IMR-90 (cell line): ENCODE measurements around the gene HSPB9. TPM values are rescaled to one million over a fixed set of nuclear protein-coding genes. Genes with fewer than 3 reads are reported as not detected.
A peak's percentile ranks its signal among the peaks of the same experiment; 100 is the strongest.

ENCODE experiments used
- ATAC-seq: fragments of 200-7000 bp; cut with Tn5 transposase; 2 replicates; pipeline ENCODE4 v1.9.1; 2020; ENCODE audit warnings: low read depth, mild to moderate bottlenecking, moderate library complexity
- BruUV-seq: library from RNA; stranded (reverse); fragments of 400-500 nt; replicated peaks from 2 replicates; lab custom pipeline; 2021; lab: Mats Ljungman, UMichigan
- CTCF ChIA-PET: fragments of 300-600 bp; formaldehyde crosslinking; extraction: SDS; loops from one replicate; lab custom pipeline; 2021; ENCODE audit warnings: antibody characterized with exemption; lab: Yijun Ruan, JAX
- POLR2A ChIA-PET: fragments of 300-600 bp; sonication (Branson Sonifier 250); formaldehyde crosslinking; loops from one replicate; lab custom pipeline; 2022; ENCODE audit warnings: antibody characterized with exemption; ENCODE audit not compliant: unreplicated experiment; lab: Charles Lee
- DNase-seq: peaks from one replicate; pipeline ENCODE4 v3.0.0; 2013
- H2AFZ ChIP-seq: replicated peaks from 2 replicates; pipeline ENCODE3; 2013; ENCODE audit warnings: low read length, mild to moderate bottlenecking; ENCODE audit not compliant: poor library complexity
- H2AK5ac ChIP-seq: 2 replicates; pipeline ENCODE4 v1.6.1; 2013; ENCODE audit warnings: low read depth, low read length, inconsistent platforms
- H2AK9ac ChIP-seq: replicated peaks from 2 replicates; pipeline ENCODE3; 2013; ENCODE audit warnings: mild to moderate bottlenecking, low read depth, low read length, moderate library complexity; ENCODE audit not compliant: poor library complexity
- H2BK120ac ChIP-seq: 2 replicates; pipeline ENCODE4 v1.6.1; 2013; ENCODE audit warnings: low read depth, low read length, inconsistent platforms
- H2BK15ac ChIP-seq: 3 replicates; pipeline ENCODE4 v1.6.1; 2013; ENCODE audit warnings: low read depth, low read length, inconsistent platforms
- H2BK20ac ChIP-seq: 2 replicates; pipeline ENCODE4 v1.6.1; 2013; ENCODE audit warnings: low read depth, mild to moderate bottlenecking, inconsistent platforms, low read length, moderate library complexity
- H2BK5ac ChIP-seq: 2 replicates; pipeline ENCODE4 v1.6.1; 2013; ENCODE audit warnings: mild to moderate bottlenecking, low read depth, low read length, inconsistent platforms; ENCODE audit not compliant: poor library complexity, severe bottlenecking
- H3K14ac ChIP-seq: replicated peaks from 2 replicates; pipeline ENCODE4 v1.6.1; 2013; ENCODE audit warnings: low read depth, low read length, inconsistent platforms
- H3K18ac ChIP-seq: 2 replicates; pipeline ENCODE4 v1.6.1; 2013; ENCODE audit warnings: low read depth, low read length, control low read depth
- H3K23ac ChIP-seq: 2 replicates; pipeline ENCODE4 v1.6.1; 2013; ENCODE audit warnings: low read depth, low read length, inconsistent platforms
- H3K27ac ChIP-seq: 2 replicates; pipeline ENCODE4 v1.5.1; 2013; ENCODE audit warnings: mild to moderate bottlenecking, control low read depth, low read length; ENCODE audit not compliant: insufficient read depth
- H3K27me3 ChIP-seq: 2 replicates; pipeline ENCODE4 v1.6.1; 2013; ENCODE audit warnings: low read length; ENCODE audit not compliant: control insufficient read depth, insufficient read depth
- H3K36me3 ChIP-seq: 2 replicates; pipeline ENCODE4 v1.6.1; 2013; ENCODE audit warnings: low read length, mixed read lengths; ENCODE audit not compliant: control insufficient read depth, insufficient read depth
- H3K4ac ChIP-seq: 2 replicates; pipeline ENCODE4 v1.6.1; 2013; ENCODE audit warnings: low read depth, low read length, inconsistent platforms
- H3K4me1 ChIP-seq: 2 replicates; pipeline ENCODE4 v1.6.1; 2013; ENCODE audit warnings: low read length, mixed read lengths; ENCODE audit not compliant: control insufficient read depth, insufficient read depth
- H3K4me2 ChIP-seq: 2 replicates; pipeline ENCODE4 v1.6.1; 2013; ENCODE audit warnings: low read depth, mild to moderate bottlenecking, control low read depth, low read length, moderate library complexity
- H3K4me3 ChIP-seq: 2 replicates; pipeline ENCODE4 v1.5.1; 2013; ENCODE audit warnings: low read depth, mild to moderate bottlenecking, control low read depth, low read length, moderate library complexity; ENCODE audit not compliant: insufficient read depth
- H3K56ac ChIP-seq: 2 replicates; pipeline ENCODE4 v1.6.1; 2013; ENCODE audit warnings: low read length, inconsistent platforms; ENCODE audit not compliant: insufficient read depth; ENCODE audit errors: extremely low read depth
- H3K79me1 ChIP-seq, 2 experiments: 2 replicates each; pipeline ENCODE4 v1.6.1; 2013; ENCODE audit warnings: low read length in 2 of 2, inconsistent platforms in 1 of 2, low read depth in 1 of 2
- H3K9ac ChIP-seq: 2 replicates; pipeline ENCODE4 v1.6.1; 2013; ENCODE audit warnings: low read depth, low read length, control low read depth
- H3K9me1 ChIP-seq: 2 replicates; pipeline ENCODE4 v1.6.1; 2013; ENCODE audit warnings: low read length, inconsistent platforms; ENCODE audit not compliant: insufficient read depth
- H3K9me3 ChIP-seq: 2 replicates; pipeline ENCODE4 v1.6.1; 2013; ENCODE audit warnings: low read length; ENCODE audit not compliant: control insufficient read depth, insufficient read depth
- H4K20me1 ChIP-seq: 2 replicates; pipeline ENCODE4 v1.6.1; 2013; ENCODE audit warnings: low read length, inconsistent platforms; ENCODE audit not compliant: insufficient read depth
- H4K5ac ChIP-seq: 2 replicates; pipeline ENCODE4 v1.6.1; 2013; ENCODE audit warnings: mild to moderate bottlenecking, low read depth, low read length, control low read depth
- H4K8ac ChIP-seq, 2 experiments: 2 replicates each; pipeline ENCODE4 v1.6.1; 2013; ENCODE audit warnings: low read depth in 2 of 2, low read length in 2 of 2, control low read depth in 1 of 2, inconsistent platforms in 1 of 2
- H4K91ac ChIP-seq: 2 replicates; pipeline ENCODE4 v1.6.1; 2013; ENCODE audit warnings: low read depth, low read length, inconsistent platforms; ENCODE audit not compliant: insufficient read depth
- BHLHE40 ChIP-seq: fragments of 150-350 bp; IDR thresholded peaks from 2 replicates; pipeline ENCODE4 v1.6.1; 2016; ENCODE audit warnings: mild to moderate bottlenecking, low read depth, low read length
- CEBPB ChIP-seq: IDR thresholded peaks from 2 replicates; pipeline ENCODE4 v1.6.1; 2012; ENCODE audit warnings: low read depth, low read length, improper control_type of control experiment
- CHD1 ChIP-seq: IDR thresholded peaks from 2 replicates; pipeline ENCODE4 v1.6.1; 2012; ENCODE audit warnings: low read depth, low read length, improper control_type of control experiment
- FOS ChIP-seq: fragments of 150-350 bp; IDR thresholded peaks from 2 replicates; pipeline ENCODE4 v1.6.1; 2016; ENCODE audit warnings: low read depth, low read length
- MAFK ChIP-seq: IDR thresholded peaks from 2 replicates; pipeline ENCODE4 v1.6.1; 2012; ENCODE audit warnings: low read depth, low read length, improper control_type of control experiment
- MAZ ChIP-seq: IDR thresholded peaks from 2 replicates; pipeline ENCODE4 v1.6.1; 2012; ENCODE audit warnings: low read depth, mild to moderate bottlenecking, low read length, improper control_type of control experiment, moderate library complexity, borderline replicate concordance
- MXI1 ChIP-seq: IDR thresholded peaks from 2 replicates; pipeline ENCODE4 v1.6.1; 2012; ENCODE audit warnings: low read depth, mild to moderate bottlenecking, low read length, moderate library complexity, borderline replicate concordance
- NFE2L2 ChIP-seq: fragments of 150-350 bp; IDR thresholded peaks from 2 replicates; pipeline ENCODE4 v1.6.1; 2016; ENCODE audit warnings: low read depth, mild to moderate bottlenecking, low read length
- POLR2A ChIP-seq: IDR thresholded peaks from 2 replicates; pipeline ENCODE4 v1.6.1; 2012; ENCODE audit warnings: mild to moderate bottlenecking, low read depth, low read length
- RAD21 ChIP-seq: IDR thresholded peaks from 2 replicates; pipeline ENCODE4 v1.6.1; 2012; ENCODE audit warnings: low read length, improper control_type of control experiment
- RCOR1 ChIP-seq: IDR thresholded peaks from 2 replicates; pipeline ENCODE4 v1.6.1; 2012; ENCODE audit warnings: mild to moderate bottlenecking, low read length, improper control_type of control experiment; ENCODE audit not compliant: insufficient replicate concordance
- RFX5 ChIP-seq: IDR thresholded peaks from 2 replicates; pipeline ENCODE4 v1.8.0; 2012; ENCODE audit warnings: low read depth, mild to moderate bottlenecking, low read length, moderate library complexity
- SMC3 ChIP-seq: fragments of 150-350 bp; IDR thresholded peaks from 2 replicates; pipeline ENCODE4 v1.6.1; 2016; ENCODE audit warnings: low read depth, mild to moderate bottlenecking, antibody characterized with exemption, low read length, moderate library complexity
- WGBS, 2 experiments: methylation state at CpG; one replicate each; pipeline versions ENCODE4 v1.1.5 to v1.1.7; 2013; ENCODE audit warnings: missing lambda C conversion rate in 2 of 2; ENCODE audit not compliant: insufficient read length in 1 of 2; ENCODE audit errors: extremely low coverage in 2 of 2; 5-methylcytosine and 5-hydroxymethylcytosine counted together
- dilution Hi-C: fragments of 300-500 bp; cut with HindIII; formaldehyde crosslinking; loops from one replicate; pipeline ENCODE4 v1.14.3; 2018; ENCODE audit warnings: low sequenced_read_pairs; ENCODE audit not compliant: unreplicated experiment
- in situ Hi-C: fragments of 300-500 bp; cut with MboI; formaldehyde crosslinking; loops from 3 replicates; pipeline ENCODE4 v1.14.3; 2019; ENCODE audit warnings: low sequenced_read_pairs, inconsistent platforms, mixed read lengths
- intact Hi-C: fragments of 100-400 bp; cut with micrococcal nuclease; formaldehyde crosslinking; loops from 2 replicates; pipeline ENCODE4 v1.10.0; 2022
- polyA plus RNA-seq, 3 experiments: library from polyadenylated mRNA; depleted of rRNA; stranded (reverse); fragments of >200 nt; gene quantifications; 2 replicates each; pipeline ENCODE4 v1.2.3, GENCODE V29; 2012; ENCODE audit warnings: low replicate concordance in 1 of 3
- total RNA-seq: library from RNA; depleted of rRNA; stranded (reverse); fragments of >200 nt; gene quantifications from 2 replicates; pipeline ENCODE4 v1.2.3, GENCODE V29; 2012
- TF ChIP-seq, protein P1 (sequence below): fragments of 150-350 bp; IDR thresholded peaks from 2 replicates; pipeline ENCODE4 v1.6.1; 2017; ENCODE audit warnings: mild to moderate bottlenecking, antibody characterized with exemption, low read length, low read depth
- TF ChIP-seq, protein P2 (sequence below): fragments of 150-350 bp; IDR thresholded peaks from 2 replicates; pipeline ENCODE4 v1.6.1; 2016; ENCODE audit warnings: low read depth, mild to moderate bottlenecking, low read length, moderate library complexity, borderline replicate concordance
- TF ChIP-seq, protein P3 (sequence below): conservative IDR thresholded peaks from 2 replicates; pipeline ENCODE4 v1.5.1; 2012; ENCODE audit warnings: mild to moderate bottlenecking, low read depth, low read length, improper control_type of control experiment

Gene HSPB9
- total and polyA plus RNA-seq, 2 of the 4 experiments (the other 2 are of a cell fraction), result not detected

DNA sequence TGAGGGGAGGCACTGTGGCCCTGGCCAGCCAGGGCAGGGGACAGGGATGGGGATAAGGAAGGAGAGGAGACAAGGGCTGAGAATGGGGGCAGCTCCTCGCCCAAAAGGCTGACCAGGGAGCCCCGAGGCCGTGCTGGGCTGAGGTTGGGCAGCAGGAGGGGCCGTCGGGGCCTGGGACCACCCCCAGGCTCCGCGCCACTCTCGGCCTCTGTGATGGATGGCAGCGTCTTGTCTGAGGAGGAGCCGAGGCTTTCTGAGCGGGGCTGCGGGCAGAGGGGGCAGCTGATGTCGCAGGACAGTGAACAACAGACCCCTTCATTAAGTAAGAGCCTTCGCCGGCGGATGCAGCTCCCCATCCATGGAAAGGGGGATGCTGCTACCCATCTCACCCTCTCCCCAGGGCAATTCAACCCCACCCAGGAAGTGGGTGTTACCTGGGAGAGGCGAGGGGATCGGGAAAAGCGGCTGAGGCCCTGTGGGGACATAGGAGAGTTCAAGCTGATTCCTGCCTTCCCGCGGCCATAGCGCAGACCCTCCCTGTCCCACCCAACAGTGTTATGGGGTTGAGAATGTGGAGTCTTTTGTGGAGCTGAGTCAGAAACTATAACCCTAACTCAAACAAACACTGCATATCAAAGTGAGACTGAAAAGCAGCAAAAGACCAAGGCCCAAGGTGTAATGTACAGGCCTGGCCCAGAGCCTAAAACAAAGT lies 41.2 kb downstream of the HSPB9 start:
- no peak overlapping the region for H3K9ac ChIP-seq
- H3K9me1 ChIP-seq, result 0 out of 2 replicates have a peak, but pooled peaks cover 3% of the 10 kb centered on the region
- CTCF ChIA-PET, result no interaction called here
- no peak overlapping the region for H4K5ac ChIP-seq
- no CpG with 5 or more reads among the region's 22 CpGs for WGBS, 2 experiments
- no peak overlapping the region for H3K56ac ChIP-seq
- H3K23ac ChIP-seq, result no peak overlapping the region
- no peak overlapping the region for H3K4me2 ChIP-seq
- BruUV-seq, result no TSS peak
- no peak overlapping the region for H3K18ac ChIP-seq
- H3K14ac ChIP-seq, result no peak overlapping the region
- TF ChIP-seq SMC3 (no peak), FOS (no peak), MXI1 (no peak), CEBPB (no peak), RAD21 (no peak), MAZ (no peak), POLR2A (no peak), CHD1 (no peak), NFE2L2 (no peak), RFX5 (no peak), BHLHE40 (no peak), MAFK (no peak), RCOR1 (no peak)
- TF ChIP-seq, protein P1, sequence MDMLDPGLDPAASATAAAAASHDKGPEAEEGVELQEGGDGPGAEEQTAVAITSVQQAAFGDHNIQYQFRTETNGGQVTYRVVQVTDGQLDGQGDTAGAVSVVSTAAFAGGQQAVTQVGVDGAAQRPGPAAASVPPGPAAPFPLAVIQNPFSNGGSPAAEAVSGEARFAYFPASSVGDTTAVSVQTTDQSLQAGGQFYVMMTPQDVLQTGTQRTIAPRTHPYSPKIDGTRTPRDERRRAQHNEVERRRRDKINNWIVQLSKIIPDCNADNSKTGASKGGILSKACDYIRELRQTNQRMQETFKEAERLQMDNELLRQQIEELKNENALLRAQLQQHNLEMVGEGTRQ, result no peak
- TF ChIP-seq, protein P2, sequence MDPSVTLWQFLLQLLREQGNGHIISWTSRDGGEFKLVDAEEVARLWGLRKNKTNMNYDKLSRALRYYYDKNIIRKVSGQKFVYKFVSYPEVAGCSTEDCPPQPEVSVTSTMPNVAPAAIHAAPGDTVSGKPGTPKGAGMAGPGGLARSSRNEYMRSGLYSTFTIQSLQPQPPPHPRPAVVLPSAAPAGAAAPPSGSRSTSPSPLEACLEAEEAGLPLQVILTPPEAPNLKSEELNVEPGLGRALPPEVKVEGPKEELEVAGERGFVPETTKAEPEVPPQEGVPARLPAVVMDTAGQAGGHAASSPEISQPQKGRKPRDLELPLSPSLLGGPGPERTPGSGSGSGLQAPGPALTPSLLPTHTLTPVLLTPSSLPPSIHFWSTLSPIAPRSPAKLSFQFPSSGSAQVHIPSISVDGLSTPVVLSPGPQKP, result no peak
- TF ChIP-seq, protein P3, sequence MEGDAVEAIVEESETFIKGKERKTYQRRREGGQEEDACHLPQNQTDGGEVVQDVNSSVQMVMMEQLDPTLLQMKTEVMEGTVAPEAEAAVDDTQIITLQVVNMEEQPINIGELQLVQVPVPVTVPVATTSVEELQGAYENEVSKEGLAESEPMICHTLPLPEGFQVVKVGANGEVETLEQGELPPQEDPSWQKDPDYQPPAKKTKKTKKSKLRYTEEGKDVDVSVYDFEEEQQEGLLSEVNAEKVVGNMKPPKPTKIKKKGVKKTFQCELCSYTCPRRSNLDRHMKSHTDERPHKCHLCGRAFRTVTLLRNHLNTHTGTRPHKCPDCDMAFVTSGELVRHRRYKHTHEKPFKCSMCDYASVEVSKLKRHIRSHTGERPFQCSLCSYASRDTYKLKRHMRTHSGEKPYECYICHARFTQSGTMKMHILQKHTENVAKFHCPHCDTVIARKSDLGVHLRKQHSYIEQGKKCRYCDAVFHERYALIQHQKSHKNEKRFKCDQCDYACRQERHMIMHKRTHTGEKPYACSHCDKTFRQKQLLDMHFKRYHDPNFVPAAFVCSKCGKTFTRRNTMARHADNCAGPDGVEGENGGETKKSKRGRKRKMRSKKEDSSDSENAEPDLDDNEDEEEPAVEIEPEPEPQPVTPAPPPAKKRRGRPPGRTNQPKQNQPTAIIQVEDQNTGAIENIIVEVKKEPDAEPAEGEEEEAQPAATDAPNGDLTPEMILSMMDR, result no peak
- H2AK9ac ChIP-seq, result no peak overlapping the region
- no peak overlapping the region for H2AK5ac ChIP-seq
- no peaks in the 10 kb centered on the region for H3K9me3 ChIP-seq
- H3K27ac ChIP-seq, result no peak overlapping the region
- H3K27me3 ChIP-seq, result peaks cover 10% of the 10 kb centered on the region; the same call in 1 of the 2 replicates
- H3K4me1 ChIP-seq, result no peaks in the 10 kb centered on the region; the same call in 1 of the 2 replicates
- H4K91ac ChIP-seq, result no peak overlapping the region
- H3K4ac ChIP-seq, result no peak overlapping the region; the same call in 1 of the 2 replicates
- in situ Hi-C loops, result no loop called here
- no peak overlapping the region for H4K8ac ChIP-seq
- POLR2A ChIA-PET, result no interaction called here
- dilution Hi-C loops, result no loop called here
- no peaks in the 10 kb centered on the region for H3K36me3 ChIP-seq
- DNase-seq, result no peak
- no peak for ATAC-seq
- no peak overlapping the region for H2BK15ac ChIP-seq
- no peak overlapping the region for H2BK5ac ChIP-seq
- no peaks in the 10 kb centered on the region for H3K79me1 ChIP-seq
- no peaks in the 10 kb centered on the region for H4K20me1 ChIP-seq
- H3K4me3 ChIP-seq, result no peak overlapping the region
- intact Hi-C loops, result no loop called here
- peak overlapping the region; percentile 68 for H2AFZ ChIP-seq
- H2BK20ac ChIP-seq, result no peak overlapping the region
- no peak overlapping the region for H2BK120ac ChIP-seq
